Frontal cortex (tissue), 4 donors: ENCODE measurements around the gene SCARB2. TPM values are rescaled to one million over a fixed set of nuclear protein-coding genes. Genes with fewer than 3 reads are reported as not detected.

Experiments
- DNase-seq, 2 donors: peaks; one replicate each; pipeline ENCODE4 v3.0.0; 2012; ENCODE audit warnings: low spot score in 2 of 2
- FAIRE-seq: peaks from 2 replicates; lab custom pipeline; 2012; peaks lifted over from hg19 to GRCh38; lab: Jason Lieb, UNC
- total RNA-seq: library from RNA; depleted of rRNA; stranded (reverse); fragments of >200 nt; gene quantifications from one replicate; pipeline ENCODE4 v1.2.3, GENCODE V29; 2014
- donor health status: control.
- donor health status: control.
- donor health status: control.

The SCARB2 gene
- total RNA-seq, 1 donor from 2014 or later, result 263 TPM

DNA sequence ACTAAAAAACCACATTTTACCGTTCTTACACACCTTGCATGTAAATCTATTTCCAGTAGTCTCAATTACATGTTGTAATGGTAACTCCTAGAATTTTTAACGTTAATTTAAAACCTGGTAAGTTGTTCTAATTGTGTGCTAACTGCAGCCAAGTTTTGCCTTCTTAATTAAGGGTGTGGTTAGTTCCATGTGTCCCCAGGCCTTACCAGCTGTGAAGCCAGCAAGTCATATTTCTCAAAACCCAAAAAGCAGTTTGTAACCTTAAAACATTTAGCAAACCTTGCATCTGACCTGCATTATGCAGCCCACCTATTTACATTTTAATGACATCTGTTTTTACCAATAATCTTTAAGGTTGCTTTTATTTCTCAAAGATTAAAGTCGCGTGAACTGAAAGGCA is 19.5 kb upstream of the SCARB2 start:
- no peak for DNase-seq
- no peak for FAIRE-seq

DNA sequence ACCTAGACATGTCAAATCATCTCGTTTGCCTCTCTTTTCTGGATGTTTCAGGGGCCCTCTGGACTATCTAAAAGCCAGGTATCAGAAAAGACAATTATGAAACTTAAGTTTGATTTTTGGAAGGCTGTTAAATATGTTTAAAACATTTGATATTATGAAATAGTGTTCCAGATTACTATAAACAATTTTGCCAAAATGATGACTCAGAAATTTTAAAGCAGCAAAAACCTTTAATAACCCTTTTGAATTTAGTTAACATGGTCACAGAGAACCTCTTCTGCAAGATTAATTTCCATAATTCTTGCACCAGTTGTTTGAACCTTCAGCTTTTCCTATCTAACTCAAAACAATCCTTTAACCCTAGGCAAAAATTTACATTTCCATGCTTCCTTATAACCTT is 19.1 kb upstream of the SCARB2 start:
- FAIRE-seq (no peak), DNase-seq (no peak)

DNA sequence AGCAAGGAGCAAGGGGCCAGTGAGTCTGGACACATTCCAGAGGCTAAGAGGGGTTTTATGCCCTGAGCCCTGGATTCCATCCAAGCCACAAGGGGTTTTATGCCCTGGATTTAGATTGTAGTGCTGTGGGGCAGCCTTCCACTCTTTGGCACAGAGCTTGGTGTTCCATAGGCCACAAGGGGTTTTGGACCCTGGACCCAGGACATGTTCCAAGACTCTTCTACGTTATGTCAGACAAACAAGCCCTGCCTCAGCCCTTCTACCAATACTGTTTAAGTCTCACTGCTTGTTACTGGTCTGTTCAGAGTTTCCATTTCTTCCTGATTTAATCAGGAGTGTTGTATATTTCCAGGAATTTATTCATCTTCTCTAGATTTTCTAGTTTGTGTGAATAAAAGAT is 12.8 kb upstream of the SCARB2 start:
- FAIRE-seq, result no peak

GRCh38 chr4:76224171-76224570 is 10.5 kb upstream of the SCARB2 start:
- FAIRE-seq (no peak), DNase-seq (no peak)

More for the DNA sequence above, 12.8 kb upstream of the SCARB2 start:
- no peak for DNase-seq

- DNase-seq (no peak), FAIRE-seq (no peak)
These were observed 5.9 kb upstream of the SCARB2 start for GRCh38 chr4:76219299-76220055.

DNA sequence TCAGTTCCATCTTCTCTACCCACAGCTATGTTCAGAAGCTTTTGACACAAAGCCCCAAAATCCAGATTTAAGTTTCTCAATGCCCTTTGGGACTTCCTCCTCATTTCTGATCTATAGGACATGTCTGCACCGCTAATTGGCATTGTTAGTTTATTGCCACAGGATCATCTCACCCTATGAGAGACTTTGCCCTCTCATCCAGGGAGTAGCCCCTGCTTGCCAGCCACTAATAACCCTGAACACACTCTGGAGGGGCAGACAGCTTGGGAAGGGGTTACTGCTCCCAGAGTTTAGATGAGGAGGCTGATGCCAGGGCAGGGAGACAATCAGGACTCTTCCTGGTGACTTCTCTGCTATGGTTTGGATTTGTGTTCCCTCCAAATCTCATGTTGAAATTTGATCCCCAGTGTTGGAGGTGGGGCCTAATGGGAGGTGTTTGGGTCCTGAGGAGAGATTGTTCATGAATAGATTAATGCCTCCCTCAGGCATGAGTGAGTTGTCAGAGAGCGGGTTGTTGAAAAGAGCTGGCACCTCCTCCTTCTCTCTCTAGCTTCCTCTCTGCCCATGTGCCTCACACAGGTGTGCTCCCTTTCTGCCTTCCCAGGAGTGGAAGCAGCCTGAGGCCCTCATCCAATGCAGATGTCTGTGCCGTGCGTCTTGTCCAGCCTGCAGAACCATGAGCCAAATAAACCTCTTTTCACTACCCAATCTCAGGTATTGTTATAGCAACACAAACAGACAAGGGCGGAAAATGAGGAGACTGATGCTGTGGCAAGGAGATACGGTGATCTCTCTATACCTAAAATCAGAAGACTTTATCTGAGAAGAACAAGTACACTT is 3.6 kb upstream of the SCARB2 start:
- DNase-seq (no peak), FAIRE-seq (no peak)

- DNase-seq (no peak), FAIRE-seq (no peak)
These were observed 2.9 kb upstream of the SCARB2 start for GRCh38 chr4:76216524-76216923.

DNA sequence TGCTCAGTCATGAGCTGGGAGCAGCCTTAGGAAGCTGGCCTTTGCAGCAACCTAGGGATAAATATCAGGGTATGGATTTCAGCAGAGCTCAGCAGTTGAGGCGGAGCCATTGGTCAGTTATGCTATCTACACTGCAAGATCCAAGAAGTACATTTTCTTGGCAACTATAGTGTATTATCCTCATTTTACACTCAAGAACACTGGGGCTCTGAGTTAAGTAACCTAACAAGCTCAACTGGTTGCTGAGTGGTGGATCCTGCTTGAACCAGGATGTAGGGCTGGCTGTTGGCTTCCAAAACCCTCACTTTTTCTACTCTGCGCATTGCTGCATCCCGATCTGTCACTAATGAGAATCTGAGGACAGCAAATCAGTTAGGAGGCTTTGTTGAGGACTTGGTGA is 1.5 kb upstream of the SCARB2 start:
- no peak for FAIRE-seq
- no peak for DNase-seq

- FAIRE-seq, result no peak
- DNase-seq, result no peak
These were observed 602 bp upstream of the SCARB2 start for GRCh38 chr4:76214177-76214675.

DNA sequence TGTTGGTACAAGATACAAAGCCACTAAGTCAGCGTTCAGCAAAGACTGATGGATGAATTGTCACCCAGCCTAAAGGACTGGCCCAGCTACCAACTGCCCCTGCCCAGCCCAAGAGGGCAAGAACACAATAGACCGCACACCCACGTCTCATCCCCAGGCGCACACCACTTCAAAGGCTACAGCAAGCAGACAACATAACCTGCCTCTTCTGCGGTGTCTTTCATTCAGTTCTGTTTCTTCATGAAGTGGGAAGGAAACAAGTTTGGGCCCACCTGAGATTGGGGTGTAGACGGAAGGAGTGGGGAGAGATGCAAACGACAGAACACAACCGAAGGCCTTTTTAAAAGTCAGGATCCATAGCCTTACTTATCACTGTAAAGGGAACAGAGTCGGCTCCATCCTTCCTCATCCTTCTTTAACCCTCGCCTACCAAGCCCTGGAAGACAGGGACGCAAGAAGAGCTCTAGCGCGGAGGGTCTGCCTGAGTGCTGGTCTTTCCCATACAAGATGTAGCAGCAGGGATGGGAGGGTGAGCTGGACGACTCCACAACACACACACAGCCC is 691 bp downstream of the SCARB2 start:
- DNase-seq, result peak in 1 of 2 donors; percentile 41
- FAIRE-seq, result no peak

DNA sequence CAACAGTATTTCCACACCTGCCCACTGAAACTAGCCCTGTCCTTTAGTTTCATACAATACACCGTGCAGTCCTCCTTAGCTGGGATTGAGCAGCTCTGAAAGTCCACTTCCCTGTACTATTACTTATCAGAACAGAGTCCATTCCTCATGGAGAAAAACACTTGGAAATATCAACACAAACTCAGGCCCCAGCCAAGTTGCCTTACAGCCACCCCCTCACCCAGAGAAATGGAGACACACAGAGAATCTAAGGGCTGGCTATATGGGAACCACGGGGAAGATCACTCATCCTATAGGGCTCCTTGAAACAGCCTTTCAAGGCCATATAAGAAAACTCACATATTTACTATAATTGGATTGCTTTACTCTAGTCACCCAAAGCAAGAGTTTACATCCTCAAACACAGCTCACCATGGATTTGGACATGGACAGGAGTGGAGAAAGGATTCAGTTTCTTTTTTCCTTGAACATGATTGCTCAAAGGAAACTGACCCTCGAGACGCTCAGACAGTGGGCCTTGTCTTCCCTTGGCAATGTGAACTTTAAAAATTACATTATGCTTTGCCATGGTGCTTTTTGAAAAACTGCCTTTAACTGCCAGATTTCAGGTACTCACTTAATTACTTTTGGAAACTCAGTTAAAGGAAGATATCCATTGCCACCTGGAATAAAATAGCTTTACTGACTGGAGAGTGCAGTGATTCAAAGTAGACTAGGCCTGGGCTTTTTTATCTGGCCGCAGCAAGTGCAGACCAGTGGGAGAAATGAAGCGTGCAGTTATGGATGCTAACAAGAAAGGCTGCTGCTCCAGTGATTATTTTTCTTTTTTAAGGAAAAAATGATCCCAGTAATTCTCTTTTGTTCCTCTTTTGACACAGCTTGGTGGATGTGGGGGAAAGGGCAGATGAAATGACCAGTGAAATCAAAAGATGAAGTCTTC is 1.6 kb downstream of the SCARB2 start:
- FAIRE-seq (no peak), DNase-seq (no peak)

DNA sequence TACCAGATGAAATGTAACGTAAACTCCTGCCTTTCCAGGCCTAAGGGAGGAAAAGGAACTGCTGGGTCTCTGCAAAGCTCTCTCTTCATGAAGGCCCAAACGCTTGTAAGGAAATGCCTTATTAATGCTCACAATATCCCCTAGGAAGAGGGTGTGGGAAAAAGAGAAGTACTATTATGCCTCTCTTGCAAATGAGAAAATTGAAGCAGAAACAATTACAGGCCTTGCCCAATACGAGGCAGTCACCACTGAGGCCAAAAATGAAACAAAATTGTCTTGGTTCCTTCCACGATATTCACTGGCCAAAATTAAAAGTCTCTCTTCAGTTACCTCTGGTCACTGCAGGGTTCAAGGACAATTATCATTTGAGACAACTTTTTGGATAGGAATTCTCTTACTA is 3.2 kb downstream of the SCARB2 start:
- FAIRE-seq, result no peak
- no peak for DNase-seq

GRCh38 chr4:76209881-76210280 is 3.7 kb downstream of the SCARB2 start:
- FAIRE-seq (no peak), DNase-seq (no peak)

DNA sequence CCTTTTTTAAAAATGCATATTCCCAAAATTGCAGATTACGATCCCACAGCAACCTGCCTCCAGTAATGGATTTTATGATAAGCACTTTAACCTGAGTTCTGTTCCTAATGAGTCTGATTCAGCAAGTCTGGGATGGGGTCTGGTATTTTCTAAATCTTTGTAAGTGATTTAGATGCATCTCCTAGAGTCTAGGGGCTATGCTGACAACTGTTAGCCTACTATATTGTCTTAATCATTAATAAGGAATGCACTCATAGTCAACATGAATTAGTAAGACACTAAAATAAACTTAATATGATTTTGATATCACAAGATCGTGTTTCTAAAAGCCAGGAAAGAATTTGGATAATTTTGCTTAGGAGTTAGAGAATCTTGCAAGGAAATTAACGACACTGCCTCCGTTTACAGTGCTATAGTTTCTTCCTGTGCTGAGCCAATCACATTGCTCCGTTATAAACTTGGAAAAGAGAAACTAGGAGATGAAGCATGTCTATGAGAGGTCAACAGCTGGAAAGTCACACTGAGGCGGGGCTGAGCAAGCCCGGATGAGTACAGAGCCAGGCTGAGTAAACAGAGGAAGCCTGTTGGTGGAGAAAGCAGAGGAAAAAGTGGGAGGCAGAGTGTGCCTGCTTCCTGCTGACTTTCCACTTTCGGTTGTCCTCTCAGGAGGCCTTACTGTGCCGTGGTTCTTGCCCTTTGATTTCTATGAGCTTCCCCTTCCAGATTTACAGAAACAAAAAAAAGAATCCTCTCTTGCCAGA is 5.4 kb downstream of the SCARB2 start:
- no peak for DNase-seq
- no peak for FAIRE-seq

GRCh38 chr4:76207549-76207948 is 6.1 kb downstream of the SCARB2 start:
- no peak for DNase-seq
- FAIRE-seq, result no peak

DNA sequence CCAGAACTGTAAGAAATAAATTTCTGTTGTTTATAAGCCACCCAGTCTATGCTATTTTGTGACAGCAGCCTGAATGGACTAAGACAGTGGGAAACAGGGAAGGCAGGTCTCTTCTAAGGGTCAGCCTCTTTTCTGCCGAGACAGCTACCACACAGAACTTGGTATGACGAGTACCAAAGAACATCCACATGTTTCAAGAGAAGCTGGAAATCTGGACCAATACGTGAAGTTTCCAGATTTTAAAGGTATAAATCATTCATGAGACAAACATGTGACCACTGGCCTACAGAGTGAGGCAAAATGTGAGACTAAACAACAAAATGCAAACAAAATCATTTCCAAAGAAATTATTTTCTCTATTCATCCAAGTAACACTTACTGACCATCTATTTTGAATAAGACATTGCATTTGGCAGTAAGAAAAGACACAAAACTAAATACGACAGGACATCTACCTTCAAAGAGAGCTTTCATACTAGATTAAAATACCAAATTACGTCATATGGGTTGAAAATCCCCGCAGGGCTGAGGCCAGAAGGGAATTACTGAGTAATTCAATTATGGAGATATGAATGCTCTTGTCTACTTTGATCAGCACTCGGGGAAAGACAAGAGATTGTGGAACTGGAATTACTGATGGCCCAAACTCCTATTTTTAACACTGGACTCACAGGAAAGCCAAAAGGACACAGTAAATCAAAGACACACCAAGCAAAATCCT is 7.2 kb downstream of the SCARB2 start:
- FAIRE-seq (no peak), DNase-seq (no peak)

- FAIRE-seq (no peak), DNase-seq (no peak)
These were observed 8.1 kb downstream of the SCARB2 start for GRCh38 chr4:76205476-76205875.

GRCh38 chr4:76204936-76205335 is 8.7 kb downstream of the SCARB2 start:
- DNase-seq (no peak), FAIRE-seq (no peak)
